Measurements from ENCODE around the gene THAP4. TPM values are rescaled to one million over a fixed set of nuclear protein-coding genes. Genes with fewer than 3 reads are reported as not detected.
"Not testable (repeated sequence)": the region's sequence is repeated elsewhere in the genome, so short reads cannot be mapped to it uniquely, and the experiment has no call there.

THAP4 gene
- total RNA-seq, 2 donors from 2014 or later: 66.6 to 68.0 TPM

- intact Hi-C loops (cut with DNase I): no loop called here
- peaks cover 9% of the 10 kb centered on the region for H3K36me3 ChIP-seq
- no peak for TF ChIP-seq CTCF (IDR thresholded peaks at IDR 0.05)
- no peak for DNase-seq
- no peaks in the 10 kb centered on the region for H3K9me3 ChIP-seq
- no peak overlapping the region for H3K9ac ChIP-seq (ENCODE audit: low read depth in 2 of 2, low read length in 2 of 2)
- no peaks in the 10 kb centered on the region for H3K4me1 ChIP-seq
- no peak overlapping the region for H3K4me3 ChIP-seq
- no peaks in the 10 kb centered on the region for H3K27me3 ChIP-seq
- H3K27ac ChIP-seq: no peak overlapping the region
Observed at GRCh38 chr2:241668354-241668753, 31.4 kb upstream of the THAP4 start.

- no peaks in the 10 kb centered on the region for H3K4me1 ChIP-seq
- intact Hi-C loops (cut with DNase I): no loop called here
- H3K27ac ChIP-seq: no peak overlapping the region
- H3K9ac ChIP-seq (ENCODE audit: low read depth in 2 of 2, low read length in 2 of 2): no peak overlapping the region
- DNase-seq: no peak
- no peaks in the 10 kb centered on the region for H3K27me3 ChIP-seq
- no peak for TF ChIP-seq CTCF (IDR thresholded peaks at IDR 0.05)
- H3K9me3 ChIP-seq: no peaks in the 10 kb centered on the region
- no peak overlapping the region for H3K4me3 ChIP-seq
- peaks cover 9% of the 10 kb centered on the region for H3K36me3 ChIP-seq
Observed at GRCh38 chr2:241666627-241667400, 29.9 kb upstream of the THAP4 start.

GRCh38 chr2:241665731-241666440, 28.9 kb upstream of the THAP4 start:
- H3K27ac ChIP-seq: no peak overlapping the region
- DNase-seq: no peak
- TF ChIP-seq CTCF (IDR thresholded peaks at IDR 0.05): peak; percentile 9
- no peaks in the 10 kb centered on the region for H3K9me3 ChIP-seq
- intact Hi-C loops (cut with DNase I): no loop called here
- no peaks in the 10 kb centered on the region for H3K27me3 ChIP-seq
- peaks cover 9% of the 10 kb centered on the region for H3K36me3 ChIP-seq
- no peak overlapping the region for H3K4me3 ChIP-seq
- no peaks in the 10 kb centered on the region for H3K4me1 ChIP-seq
- H3K9ac ChIP-seq (ENCODE audit: low read depth in 2 of 2, low read length in 2 of 2): no peak overlapping the region

GRCh38 chr2:241662731-241663130, 25.8 kb upstream of the THAP4 start:
- H3K36me3 ChIP-seq; H3K27ac ChIP-seq; H3K4me3 ChIP-seq; H3K9me3 ChIP-seq; H3K9ac ChIP-seq (ENCODE audit: low read depth in 2 of 2, low read length in 2 of 2); H3K4me1 ChIP-seq; intact Hi-C loops (cut with DNase I); H3K27me3 ChIP-seq: not testable (repeated sequence)
- peak; percentile 69 for DNase-seq

GRCh38 chr2:241660593-241661213, 23.7 kb upstream of the THAP4 start:
- no peaks in the 10 kb centered on the region for H3K9me3 ChIP-seq
- no peak overlapping the region for H3K9ac ChIP-seq (ENCODE audit: low read depth in 2 of 2, low read length in 2 of 2)
- no peaks in the 10 kb centered on the region for H3K27me3 ChIP-seq
- H3K4me3 ChIP-seq: no peak overlapping the region
- no peaks in the 10 kb centered on the region for H3K4me1 ChIP-seq
- H3K36me3 ChIP-seq: no peaks in the 10 kb centered on the region
- intact Hi-C loops (cut with DNase I): no loop called here
- H3K27ac ChIP-seq: no peak overlapping the region
- no peak for TF ChIP-seq CTCF (IDR thresholded peaks at IDR 0.05)
- DNase-seq: no peak
